Smooth muscle cell (in vitro differentiated cells): Measurements from ENCODE around the gene SLC13A5. TPM values are rescaled to one million over a fixed set of nuclear protein-coding genes. Genes with fewer than 3 reads are reported as not detected.

Experiments
- DNase-seq: peaks from one replicate; lab custom pipeline; 2025; ENCODE audit not compliant: unreplicated experiment; lab: John Stamatoyannopoulos, UW
- H2AFZ ChIP-seq: fragments of 200-600 bp; sonication (generic); 2 replicates; pipeline ENCODE4 v1.6.0; 2016; ENCODE audit warnings: antibody characterized with exemption, low read depth, mild to moderate bottlenecking
- H3F3A ChIP-seq: fragments of 200-600 bp; sonication (generic); 2 replicates; pipeline ENCODE4 v1.6.0; 2017; ENCODE audit warnings: antibody characterized with exemption, low read depth
- H3K27ac ChIP-seq: fragments of 200-600 bp; sonication (generic); 2 replicates; pipeline ENCODE4 v1.5.1; 2016; ENCODE audit warnings: low read depth, mild to moderate bottlenecking
- H3K27me3 ChIP-seq: fragments of 200-600 bp; sonication (generic); 2 replicates; pipeline ENCODE4 v1.6.1; 2016; ENCODE audit warnings: low read depth, mild to moderate bottlenecking
- H3K36me3 ChIP-seq: fragments of 200-600 bp; sonication (generic); 2 replicates; pipeline ENCODE4 v1.5.1; 2016; ENCODE audit warnings: low read depth
- H3K4me1 ChIP-seq: fragments of 200-600 bp; sonication (generic); 2 replicates; pipeline ENCODE4 v1.5.1; 2016; ENCODE audit warnings: low read depth
- H3K4me2 ChIP-seq: fragments of 200-600 bp; sonication (generic); 2 replicates; pipeline ENCODE4 v1.6.0; 2016; ENCODE audit warnings: mild to moderate bottlenecking
- H3K4me3 ChIP-seq: fragments of 200-600 bp; sonication (generic); 2 replicates; pipeline ENCODE4 v1.5.1; 2016; ENCODE audit warnings: mild to moderate bottlenecking
- H3K79me2 ChIP-seq: fragments of 200-600 bp; sonication (generic); 2 replicates; pipeline ENCODE4 v1.6.0; 2016; ENCODE audit warnings: low read depth, mild to moderate bottlenecking
- H3K9ac ChIP-seq: fragments of 200-600 bp; sonication (generic); 2 replicates; pipeline ENCODE4 v1.6.0; 2016; ENCODE audit warnings: low read depth
- H3K9me3 ChIP-seq: fragments of 200-600 bp; sonication (generic); replicated peaks from 2 replicates; pipeline ENCODE4 v1.5.1; 2016; ENCODE audit warnings: low read depth
- H4K20me1 ChIP-seq: fragments of 200-600 bp; sonication (generic); 2 replicates; pipeline ENCODE4 v1.6.0; 2016; ENCODE audit warnings: low read depth
- WGBS: methylation state at CpG from one replicate; pipeline ENCODE4 v1.1.7; 2016; ENCODE audit warnings: low lambda C conversion rate; 5-methylcytosine and 5-hydroxymethylcytosine counted together
- polyA plus RNA-seq: library from polyadenylated mRNA; unstranded; fragments of >200 nt; fragmentation: Nextera tagmentation; extraction: Ambion mirVana; gene quantifications from 2 replicates; pipeline ENCODE4 v1.2.1, GENCODE V29; 2016
- total RNA-seq: library from RNA; depleted of rRNA; stranded (reverse); fragments of >200 nt; gene quantifications from 2 replicates; pipeline ENCODE4 v1.2.3, GENCODE V29; 2014
- TF ChIP-seq, protein P1 (sequence below): fragments of 200-600 bp; sonication (generic); IDR thresholded peaks from 2 replicates; pipeline ENCODE4 v1.5.1; 2017; ENCODE audit warnings: borderline replicate concordance, mild to moderate bottlenecking, antibody characterized with exemption; ENCODE audit not compliant: insufficient read depth, poor library complexity, severe bottlenecking

Gene SLC13A5
- total and polyA plus RNA-seq, 2 experiments from 2014 or later: 2.3 TPM; not detected in 1

DNA sequence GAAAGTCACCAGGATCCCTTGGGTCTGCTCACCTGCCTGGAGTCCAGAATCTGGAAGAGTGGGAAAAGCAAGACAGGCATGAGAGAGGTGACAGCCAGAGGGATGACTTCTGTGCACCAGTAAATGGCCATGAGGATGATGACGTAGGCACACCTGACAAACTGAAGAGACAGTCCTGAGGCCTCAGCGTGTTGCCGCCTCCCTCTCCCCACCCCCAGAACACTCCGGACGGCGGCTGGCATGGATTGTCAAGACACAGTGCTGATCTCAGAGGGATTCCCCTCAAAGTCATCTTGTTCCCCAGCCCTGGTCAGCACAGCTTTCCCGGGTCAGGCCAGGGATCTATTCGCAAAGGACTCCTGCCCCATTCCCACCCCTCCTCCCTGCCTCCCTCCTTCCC, 6.2 kb downstream of the SLC13A5 start:
- WGBS: 85% methylated on average over 8 of the region's 8 CpGs

DNA sequence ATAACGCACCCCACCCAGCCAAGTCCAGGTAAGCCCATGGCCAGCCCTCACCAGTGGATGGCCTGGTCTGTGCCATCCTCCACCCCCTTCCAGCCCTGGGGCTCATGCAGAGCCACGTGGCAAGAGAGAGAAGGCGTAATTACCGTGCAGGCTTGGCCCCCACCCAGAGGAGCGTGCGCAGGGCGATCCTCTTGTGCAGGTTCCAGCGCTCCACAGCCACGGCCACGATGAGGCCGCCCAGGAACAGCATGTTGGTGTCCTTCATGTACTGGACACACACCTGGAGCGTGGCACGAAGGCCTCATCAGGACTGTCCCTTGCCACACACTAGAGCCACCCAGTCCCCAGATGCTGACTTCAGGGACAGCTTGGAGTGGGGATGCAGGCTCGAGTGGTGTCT, 6.7 kb downstream of the SLC13A5 start:
- TF ChIP-seq, protein P1, sequence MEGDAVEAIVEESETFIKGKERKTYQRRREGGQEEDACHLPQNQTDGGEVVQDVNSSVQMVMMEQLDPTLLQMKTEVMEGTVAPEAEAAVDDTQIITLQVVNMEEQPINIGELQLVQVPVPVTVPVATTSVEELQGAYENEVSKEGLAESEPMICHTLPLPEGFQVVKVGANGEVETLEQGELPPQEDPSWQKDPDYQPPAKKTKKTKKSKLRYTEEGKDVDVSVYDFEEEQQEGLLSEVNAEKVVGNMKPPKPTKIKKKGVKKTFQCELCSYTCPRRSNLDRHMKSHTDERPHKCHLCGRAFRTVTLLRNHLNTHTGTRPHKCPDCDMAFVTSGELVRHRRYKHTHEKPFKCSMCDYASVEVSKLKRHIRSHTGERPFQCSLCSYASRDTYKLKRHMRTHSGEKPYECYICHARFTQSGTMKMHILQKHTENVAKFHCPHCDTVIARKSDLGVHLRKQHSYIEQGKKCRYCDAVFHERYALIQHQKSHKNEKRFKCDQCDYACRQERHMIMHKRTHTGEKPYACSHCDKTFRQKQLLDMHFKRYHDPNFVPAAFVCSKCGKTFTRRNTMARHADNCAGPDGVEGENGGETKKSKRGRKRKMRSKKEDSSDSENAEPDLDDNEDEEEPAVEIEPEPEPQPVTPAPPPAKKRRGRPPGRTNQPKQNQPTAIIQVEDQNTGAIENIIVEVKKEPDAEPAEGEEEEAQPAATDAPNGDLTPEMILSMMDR: no peak
- DNase-seq: no peak
- H3K27me3 ChIP-seq: peaks cover 6% of the 10 kb centered on the region
- no peaks in the 10 kb centered on the region for H3K79me2 ChIP-seq
- WGBS: 93% methylated on average over 14 of the region's 14 CpGs
- H3K4me3 ChIP-seq: no peak overlapping the region
- H3K27ac ChIP-seq: no peak overlapping the region
- no peak overlapping the region for H2AFZ ChIP-seq
- H3F3A ChIP-seq: no peaks in the 10 kb centered on the region
- H3K9ac ChIP-seq: no peak overlapping the region
- H3K4me2 ChIP-seq: no peak overlapping the region
- no peaks in the 10 kb centered on the region for H3K36me3 ChIP-seq
- no peaks in the 10 kb centered on the region for H4K20me1 ChIP-seq
- H3K4me1 ChIP-seq: no peaks in the 10 kb centered on the region
- H3K9me3 ChIP-seq: no peaks in the 10 kb centered on the region

More for the DNA sequence above, 6.2 kb downstream of the SLC13A5 start:
- TF ChIP-seq, protein P1: no peak
- no peaks in the 10 kb centered on the region for H3K79me2 ChIP-seq
- no peak overlapping the region for H3K27ac ChIP-seq
- no peak overlapping the region for H2AFZ ChIP-seq
- H3K4me1 ChIP-seq: no peaks in the 10 kb centered on the region
- H3F3A ChIP-seq: no peaks in the 10 kb centered on the region
- H3K9ac ChIP-seq: no peak overlapping the region
- no peak overlapping the region for H3K4me3 ChIP-seq
- peaks cover 6% of the 10 kb centered on the region for H3K27me3 ChIP-seq
- no peak for DNase-seq
- no peak overlapping the region for H3K4me2 ChIP-seq
- H3K9me3 ChIP-seq: no peaks in the 10 kb centered on the region
- no peaks in the 10 kb centered on the region for H4K20me1 ChIP-seq
- H3K36me3 ChIP-seq: no peaks in the 10 kb centered on the region

DNA sequence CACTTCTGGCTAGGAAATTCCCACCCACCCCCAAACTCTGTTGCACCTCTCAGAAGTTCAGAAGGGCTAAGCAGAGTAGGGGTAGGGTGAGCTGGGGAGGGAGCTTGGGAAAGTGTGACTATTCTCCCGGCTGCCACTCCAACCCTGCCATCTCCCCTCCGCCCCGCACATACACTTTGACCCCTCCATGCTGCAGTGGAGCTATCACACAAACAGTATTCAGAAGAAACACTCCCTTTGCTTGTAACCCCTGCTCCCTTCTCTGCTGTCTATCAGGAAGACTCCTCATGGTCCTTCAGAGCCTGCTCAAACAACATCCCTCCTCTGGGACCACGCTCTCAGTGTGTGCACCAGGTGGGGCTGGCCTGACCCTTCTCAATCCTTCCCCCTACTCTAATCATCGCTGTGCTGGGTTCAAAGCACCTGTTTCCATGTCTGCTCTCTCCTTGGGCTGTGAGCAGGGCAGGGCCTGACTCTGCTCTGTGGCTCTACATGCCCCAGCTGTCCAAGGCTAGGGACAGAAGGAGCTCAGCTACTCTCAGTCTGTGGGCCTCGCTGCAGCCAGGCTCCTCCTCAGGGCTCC, 8.6 kb downstream of the SLC13A5 start:
- DNase-seq: no peak
- no peak overlapping the region for H3K4me3 ChIP-seq
- no peaks in the 10 kb centered on the region for H3K36me3 ChIP-seq
- TF ChIP-seq, protein P1: no peak
- H3K4me1 ChIP-seq: no peaks in the 10 kb centered on the region
- H3K4me2 ChIP-seq: no peak overlapping the region
- no peaks in the 10 kb centered on the region for H3K9me3 ChIP-seq
- 85% methylated on average over 6 of the region's 6 CpGs for WGBS
- no peak overlapping the region for H2AFZ ChIP-seq
- H3K27ac ChIP-seq: no peak overlapping the region
- H3K27me3 ChIP-seq: peaks cover 6% of the 10 kb centered on the region
- H3F3A ChIP-seq: no peaks in the 10 kb centered on the region
- H4K20me1 ChIP-seq: no peaks in the 10 kb centered on the region
- H3K9ac ChIP-seq: no peak overlapping the region
- H3K79me2 ChIP-seq: no peaks in the 10 kb centered on the region

DNA sequence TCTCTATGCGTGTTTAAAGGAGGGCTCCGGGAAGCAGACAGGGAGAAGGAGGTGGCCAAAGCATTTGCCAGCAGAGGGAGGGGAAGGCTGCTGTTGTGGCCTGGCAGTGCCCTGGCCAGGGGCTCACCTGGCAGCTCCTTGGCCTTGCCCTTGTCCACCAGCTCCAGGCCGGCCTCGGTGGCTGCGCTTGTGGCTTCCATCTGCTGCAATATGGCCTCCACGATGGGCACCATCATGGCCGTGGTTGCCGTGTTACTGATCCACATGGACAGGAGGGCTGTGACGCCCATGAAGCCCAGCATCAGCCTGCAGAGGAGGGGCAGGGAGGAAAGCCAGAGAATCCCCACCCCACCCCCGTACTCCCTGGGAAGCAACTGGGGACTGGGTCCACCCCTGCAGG, 9.4 kb downstream of the SLC13A5 start:
- Histone ChIP-seq H2AFZ (no peak overlapping the region), H3K4me3 (no peak overlapping the region)
- TF ChIP-seq, protein P1: no peak

More for the DNA sequence above, 9.4 kb downstream of the SLC13A5 start:
- H3K4me1 ChIP-seq: no peaks in the 10 kb centered on the region
- 90% methylated on average over 10 of the region's 10 CpGs for WGBS
- no peaks in the 10 kb centered on the region for H4K20me1 ChIP-seq
- no peak overlapping the region for H3K27ac ChIP-seq
- no peak overlapping the region for H3K4me2 ChIP-seq
- no peaks in the 10 kb centered on the region for H3K9me3 ChIP-seq
- no peak overlapping the region for H3K9ac ChIP-seq
- H3K27me3 ChIP-seq: peaks cover 6% of the 10 kb centered on the region
- DNase-seq: no peak
- no peaks in the 10 kb centered on the region for H3F3A ChIP-seq
- H3K79me2 ChIP-seq: no peaks in the 10 kb centered on the region
- H3K36me3 ChIP-seq: no peaks in the 10 kb centered on the region
